ENCODE results near the gene CPNE9.

- TF ChIP-seq POLR2A (IDR thresholded peaks at IDR 0.05) (no peak), CTCF (IDR thresholded peaks at IDR 0.05) (no peak), POLR2AphosphoS5 (IDR thresholded peaks at IDR 0.05) (no peak)
These were observed 57.3 kb downstream of the CPNE9 start for GRCh38 chr3:9760779-9761505.
